Measurements from ENCODE around the gene PACS1.

Gene PACS1

DNA sequence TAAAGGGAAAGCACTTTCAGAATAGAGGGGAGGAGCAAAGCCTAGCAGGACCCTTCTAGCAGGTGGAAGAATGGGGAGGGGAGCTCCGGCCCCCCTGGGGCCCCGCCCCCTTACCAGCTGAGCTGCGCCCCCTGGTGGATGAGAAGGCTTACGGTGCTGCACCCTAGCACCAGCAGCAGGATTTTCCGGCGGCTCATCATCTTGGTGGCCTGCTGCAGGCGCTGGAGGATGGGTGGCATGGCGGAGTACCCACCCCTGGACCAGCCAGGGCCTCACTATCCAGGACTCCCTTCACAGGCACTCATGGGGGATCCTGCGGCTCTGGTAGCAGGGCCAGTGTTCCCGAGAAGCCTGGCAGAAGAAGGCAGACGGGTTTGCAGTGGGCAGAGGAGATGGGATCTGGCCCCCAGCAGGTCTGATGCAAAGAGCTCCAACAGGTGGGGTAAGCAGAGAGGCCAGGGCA is 24.9 kb upstream of the PACS1 start:
- Histone ChIP-seq H3K36me3 (ENCODE audit: insufficient read depth, low read length) (no peaks in the 10 kb centered on the region), H3K9me3 (ENCODE audit: low read length) (no peaks in the 10 kb centered on the region), H3F3A (ENCODE audit: insufficient read depth, low read length) (no peaks in the 10 kb centered on the region), H3K9me2 (ENCODE audit: low read depth, low read length) (no peaks in the 10 kb centered on the region), H3K79me2 (ENCODE audit: insufficient read depth, low read length) (no peaks in the 10 kb centered on the region), H3K4me1 (ENCODE audit: insufficient read depth, low read length, severe bottlenecking) (peaks cover 14% of the 10 kb centered on the region), H3K27ac (ENCODE audit: low read depth, low read length, poor library complexity, severe bottlenecking) (no peak overlapping the region), H3K4me2 (ENCODE audit: low read length) (peak overlapping the region; percentile 61), H2AFZ (ENCODE audit: low read length) (no peak overlapping the region), H3K9ac (ENCODE audit: low read length) (peak overlapping the region; percentile 27; the same call in 1 of the 2 replicates), H3K4me3 (ENCODE audit: low read depth, low read length, poor library complexity, severe bottlenecking) (peak overlapping the region; percentile 28), H3K27me3 (ENCODE audit: insufficient read depth, low read length) (peaks cover 5% of the 10 kb centered on the region; the same call in 1 of the 2 replicates), H4K20me1 (ENCODE audit: insufficient read depth, low read length) (no peaks in the 10 kb centered on the region)
- TF ChIP-seq, protein P1, sequence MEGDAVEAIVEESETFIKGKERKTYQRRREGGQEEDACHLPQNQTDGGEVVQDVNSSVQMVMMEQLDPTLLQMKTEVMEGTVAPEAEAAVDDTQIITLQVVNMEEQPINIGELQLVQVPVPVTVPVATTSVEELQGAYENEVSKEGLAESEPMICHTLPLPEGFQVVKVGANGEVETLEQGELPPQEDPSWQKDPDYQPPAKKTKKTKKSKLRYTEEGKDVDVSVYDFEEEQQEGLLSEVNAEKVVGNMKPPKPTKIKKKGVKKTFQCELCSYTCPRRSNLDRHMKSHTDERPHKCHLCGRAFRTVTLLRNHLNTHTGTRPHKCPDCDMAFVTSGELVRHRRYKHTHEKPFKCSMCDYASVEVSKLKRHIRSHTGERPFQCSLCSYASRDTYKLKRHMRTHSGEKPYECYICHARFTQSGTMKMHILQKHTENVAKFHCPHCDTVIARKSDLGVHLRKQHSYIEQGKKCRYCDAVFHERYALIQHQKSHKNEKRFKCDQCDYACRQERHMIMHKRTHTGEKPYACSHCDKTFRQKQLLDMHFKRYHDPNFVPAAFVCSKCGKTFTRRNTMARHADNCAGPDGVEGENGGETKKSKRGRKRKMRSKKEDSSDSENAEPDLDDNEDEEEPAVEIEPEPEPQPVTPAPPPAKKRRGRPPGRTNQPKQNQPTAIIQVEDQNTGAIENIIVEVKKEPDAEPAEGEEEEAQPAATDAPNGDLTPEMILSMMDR (IDR thresholded peaks at IDR 0.05; ENCODE audit: low read length) = peak; percentile 96
- TF ChIP-seq EZH2 (IDR thresholded peaks at IDR 0.05; ENCODE audit: borderline replicate concordance, low read length) = no peak

DNA sequence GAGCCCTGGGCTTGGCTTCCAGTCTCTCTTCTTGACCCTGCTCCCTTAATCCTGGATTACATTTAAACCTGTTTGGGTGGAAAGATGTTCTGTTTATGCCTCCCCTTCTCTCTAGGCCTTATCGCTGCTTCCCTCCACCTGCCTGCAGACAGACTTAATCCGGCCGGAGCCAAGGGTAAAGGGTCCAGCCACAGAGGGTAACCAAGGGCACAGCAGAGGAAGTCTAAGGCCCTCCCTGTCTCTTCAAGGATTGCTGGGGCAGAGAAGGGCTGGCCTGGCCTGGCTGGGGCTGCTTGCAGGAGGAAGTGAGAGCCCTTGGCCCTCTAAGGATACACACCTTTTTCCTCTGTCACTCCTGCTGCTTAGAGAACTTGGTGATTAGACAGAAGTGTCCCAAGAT is 23.2 kb upstream of the PACS1 start:
- H3K27ac ChIP-seq (ENCODE audit: low read depth, low read length, poor library complexity, severe bottlenecking) = no peak overlapping the region
- H3K4me3 ChIP-seq (ENCODE audit: low read depth, low read length, poor library complexity, severe bottlenecking) = no peak overlapping the region
- no peaks in the 10 kb centered on the region for H3F3A ChIP-seq (ENCODE audit: insufficient read depth, low read length)
- H3K27me3 ChIP-seq (ENCODE audit: insufficient read depth, low read length) = peaks cover 5% of the 10 kb centered on the region; the same call in 1 of the 2 replicates
- peaks cover 25% of the 10 kb centered on the region for H3K4me1 ChIP-seq (ENCODE audit: insufficient read depth, low read length, severe bottlenecking)
- TF ChIP-seq EZH2 (IDR thresholded peaks at IDR 0.05; ENCODE audit: borderline replicate concordance, low read length) = no peak
- TF ChIP-seq, protein P1 (IDR thresholded peaks at IDR 0.05; ENCODE audit: low read length) = no peak
- no peaks in the 10 kb centered on the region for H4K20me1 ChIP-seq (ENCODE audit: insufficient read depth, low read length)
- H3K36me3 ChIP-seq (ENCODE audit: insufficient read depth, low read length) = no peaks in the 10 kb centered on the region
- H2AFZ ChIP-seq (ENCODE audit: low read length) = no peak overlapping the region
- no peaks in the 10 kb centered on the region for H3K9me3 ChIP-seq (ENCODE audit: low read length)
- no peaks in the 10 kb centered on the region for H3K79me2 ChIP-seq (ENCODE audit: insufficient read depth, low read length)
- H3K9ac ChIP-seq (ENCODE audit: low read length) = no peak overlapping the region
- no peak overlapping the region for H3K4me2 ChIP-seq (ENCODE audit: low read length)
- no peaks in the 10 kb centered on the region for H3K9me2 ChIP-seq (ENCODE audit: low read depth, low read length)

DNA sequence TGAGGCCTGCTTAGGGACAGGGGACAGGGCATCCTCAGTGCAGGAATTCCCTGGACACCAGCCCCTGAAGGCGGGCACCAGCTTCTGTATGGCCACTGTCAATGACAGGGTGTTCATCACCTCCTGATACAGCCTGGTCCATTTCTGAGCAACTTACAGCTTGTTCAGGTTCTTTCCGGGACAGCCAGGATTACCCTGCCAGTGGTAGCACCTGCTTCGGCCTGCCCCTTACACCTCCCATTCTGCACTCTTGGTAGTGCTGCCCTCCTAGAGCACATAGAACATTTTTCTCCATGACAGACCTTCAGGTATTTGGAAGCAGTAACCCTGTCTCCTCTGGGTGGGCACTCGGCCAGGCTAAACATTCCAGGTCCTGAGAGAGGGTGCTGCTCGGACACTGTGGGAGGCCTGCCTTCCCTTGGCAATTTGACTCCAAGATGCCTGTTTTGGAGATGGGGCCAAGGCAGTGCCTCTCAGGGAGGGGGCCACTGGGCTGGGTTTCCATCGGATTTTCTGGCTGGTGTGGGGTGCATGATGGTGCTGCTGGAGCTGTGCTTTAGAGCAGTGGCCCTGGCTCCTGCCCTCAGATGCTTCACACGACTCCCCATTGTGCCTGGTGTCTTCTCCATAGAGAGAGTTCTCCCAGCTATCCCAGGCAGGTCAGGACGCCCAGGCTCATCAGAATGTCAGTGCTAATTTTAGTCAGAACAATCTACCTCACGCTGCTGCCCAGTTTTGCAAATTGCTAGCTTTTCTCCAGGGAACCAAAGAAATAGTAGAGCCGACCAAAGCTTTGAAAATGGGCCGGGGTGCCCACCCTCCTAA is 22.3 kb upstream of the PACS1 start:
- Histone ChIP-seq H3K9me2 (ENCODE audit: low read depth, low read length) (no peaks in the 10 kb centered on the region), H2AFZ (ENCODE audit: low read length) (no peak overlapping the region), H3K27me3 (ENCODE audit: insufficient read depth, low read length) (peaks cover 5% of the 10 kb centered on the region; the same call in 1 of the 2 replicates), H3K9ac (ENCODE audit: low read length) (no peak overlapping the region), H3K36me3 (ENCODE audit: insufficient read depth, low read length) (no peaks in the 10 kb centered on the region), H3F3A (ENCODE audit: insufficient read depth, low read length) (no peaks in the 10 kb centered on the region), H3K79me2 (ENCODE audit: insufficient read depth, low read length) (peaks cover 5% of the 10 kb centered on the region), H3K4me1 (ENCODE audit: insufficient read depth, low read length, severe bottlenecking) (peaks cover 25% of the 10 kb centered on the region), H3K27ac (ENCODE audit: low read depth, low read length, poor library complexity, severe bottlenecking) (no peak overlapping the region), H3K4me2 (ENCODE audit: low read length) (no peak overlapping the region), H3K9me3 (ENCODE audit: low read length) (no peaks in the 10 kb centered on the region), H3K4me3 (ENCODE audit: low read depth, low read length, poor library complexity, severe bottlenecking) (no peak overlapping the region), H4K20me1 (ENCODE audit: insufficient read depth, low read length) (no peaks in the 10 kb centered on the region)
- TF ChIP-seq EZH2 (IDR thresholded peaks at IDR 0.05; ENCODE audit: borderline replicate concordance, low read length) = no peak
- TF ChIP-seq, protein P1 (IDR thresholded peaks at IDR 0.05; ENCODE audit: low read length) = no peak

Measured in OCI-LY1 (cell line).